HEK293 (cell line): ENCODE data around the gene ITGAX.

ENCODE experiments used
- CTCF ChIA-PET: fragments of 350-600 bp; formaldehyde crosslinking; extraction: SDS; loops from one replicate; lab custom pipeline; 2021; ENCODE audit warnings: antibody characterized with exemption; lab: Yijun Ruan, JAX
- POLR2A ChIA-PET: fragments of 300-600 bp; formaldehyde crosslinking; extraction: SDS; loops from one replicate; lab custom pipeline; 2020; ENCODE audit warnings: antibody characterized with exemption, inconsistent platforms; lab: Yijun Ruan, JAX
- H3K27ac ChIP-seq: fragments of 200-500 bp; sonication (Bioruptor generic); 2 replicates; pipeline ENCODE4 v1.5.1; 2014; ENCODE audit warnings: low read depth, low read length, control low read depth, inconsistent platforms; ENCODE audit errors: extremely low read depth
- H3K36me3 ChIP-seq, 2 experiments: fragments of 200-500 bp in 1 of 2; sonication (Bioruptor generic) in 1 of 2; 1 replicate in 1 of 2; 2 replicates in 1 of 2; pipeline ENCODE4 v1.5.1; 2014 to 2017; ENCODE audit warnings: inconsistent platforms in 2 of 2, low read length in 2 of 2; ENCODE audit not compliant: control insufficient read depth in 2 of 2, insufficient read depth in 1 of 2
- H3K4me1 ChIP-seq: fragments of 200-500 bp; sonication (Bioruptor generic); 2 replicates; pipeline ENCODE4 v1.5.1; 2014; ENCODE audit warnings: mild to moderate bottlenecking, low read length, inconsistent platforms; ENCODE audit not compliant: control insufficient read depth, insufficient read depth
- H3K4me3 ChIP-seq: 2 replicates; pipeline ENCODE4 v1.5.1; 2011; ENCODE audit warnings: low read depth, mild to moderate bottlenecking, control low read depth, low read length, moderate library complexity
- H3K9me3 ChIP-seq: fragments of 200-500 bp; sonication (Bioruptor generic); 2 replicates; pipeline ENCODE4 v1.5.1; 2014; ENCODE audit warnings: low read depth, low read length, inconsistent platforms; ENCODE audit not compliant: control insufficient read depth, insufficient read depth
- FEZF1 ChIP-seq: fragments of 450-650 bp; formaldehyde crosslinking; IDR thresholded peaks from 2 replicates; pipeline ENCODE4 v1.5.1; 2016; ENCODE audit warnings: missing biosample characterization, missing genetic modification characterization
- GLI2 ChIP-seq: fragments of 450-650 bp; formaldehyde crosslinking; IDR thresholded peaks from 2 replicates; pipeline ENCODE4; 2017; ENCODE audit warnings: missing biosample characterization, missing genetic modification characterization, low read depth, borderline replicate concordance
- KLF10 ChIP-seq: fragments of 450-650 bp; IDR thresholded peaks from 2 replicates; pipeline ENCODE4 v1.5.1; 2018; ENCODE audit warnings: missing biosample characterization, mild to moderate bottlenecking, missing genetic modification characterization
- OVOL3 ChIP-seq: fragments of 450-650 bp; formaldehyde crosslinking; IDR thresholded peaks from 2 replicates; pipeline ENCODE4 v1.5.1; 2016; ENCODE audit warnings: missing biosample characterization, missing genetic modification characterization
- PATZ1 ChIP-seq: fragments of 450-650 bp; formaldehyde crosslinking; IDR thresholded peaks from 2 replicates; pipeline ENCODE4 v1.5.1; 2016; ENCODE audit warnings: missing biosample characterization, missing genetic modification characterization
- PRDM1 ChIP-seq: fragments of 450-650 bp; formaldehyde crosslinking; IDR thresholded peaks from 2 replicates; pipeline ENCODE4; 2016; ENCODE audit warnings: missing biosample characterization, missing genetic modification characterization
- PRDM4 ChIP-seq: fragments of 450-650 bp; formaldehyde crosslinking; IDR thresholded peaks from 2 replicates; pipeline ENCODE4 v1.5.1; 2017; ENCODE audit warnings: missing biosample characterization, missing genetic modification characterization
- SCRT1 ChIP-seq: fragments of 450-650 bp; formaldehyde crosslinking; IDR thresholded peaks from 2 replicates; pipeline ENCODE4 v1.5.1; 2016; ENCODE audit warnings: missing biosample characterization, missing genetic modification characterization, borderline replicate concordance
- YY2 ChIP-seq: fragments of 450-650 bp; formaldehyde crosslinking; IDR thresholded peaks from 2 replicates; pipeline ENCODE4 v1.5.1; 2016; ENCODE audit warnings: missing biosample characterization, missing genetic modification characterization
- ZNF132 ChIP-seq: fragments of 450-650 bp; formaldehyde crosslinking; IDR thresholded peaks from 2 replicates; pipeline ENCODE4 v1.5.1; 2017; ENCODE audit warnings: missing biosample characterization, missing genetic modification characterization, borderline replicate concordance
- ZNF155 ChIP-seq: fragments of 450-650 bp; formaldehyde crosslinking; IDR thresholded peaks from 2 replicates; pipeline ENCODE4 v1.5.1; 2016; ENCODE audit warnings: missing biosample characterization, missing genetic modification characterization
- ZNF16 ChIP-seq: fragments of 450-650 bp; formaldehyde crosslinking; IDR thresholded peaks from 2 replicates; pipeline ENCODE4 v1.5.1; 2016; ENCODE audit warnings: low read depth, missing biosample characterization, missing genetic modification characterization
- ZNF169 ChIP-seq: fragments of 450-650 bp; formaldehyde crosslinking; IDR thresholded peaks from 2 replicates; pipeline ENCODE4 v1.5.1; 2016; ENCODE audit warnings: missing biosample characterization, missing genetic modification characterization
- ZNF202 ChIP-seq: fragments of 450-650 bp; formaldehyde crosslinking; IDR thresholded peaks from 2 replicates; pipeline ENCODE4 v1.5.1; 2016; ENCODE audit warnings: missing biosample characterization, missing genetic modification characterization, borderline replicate concordance
- ZNF248 ChIP-seq: fragments of 450-650 bp; formaldehyde crosslinking; IDR thresholded peaks from 2 replicates; pipeline ENCODE4 v1.5.1; 2017; ENCODE audit warnings: missing biosample characterization, missing genetic modification characterization
- ZNF280C ChIP-seq: fragments of 450-650 bp; formaldehyde crosslinking; IDR thresholded peaks from 2 replicates; pipeline ENCODE4 v1.5.1; 2016; ENCODE audit warnings: missing biosample characterization, missing genetic modification characterization
- ZNF37A ChIP-seq: fragments of 450-650 bp; IDR thresholded peaks from 2 replicates; pipeline ENCODE4 v1.5.1; 2018; ENCODE audit warnings: missing biosample characterization, missing genetic modification characterization
- ZNF560 ChIP-seq: fragments of 450-650 bp; formaldehyde crosslinking; IDR thresholded peaks from 2 replicates; pipeline ENCODE4 v1.5.1; 2017; ENCODE audit warnings: missing biosample characterization, missing genetic modification characterization, borderline replicate concordance
- ZNF580 ChIP-seq: fragments of 450-650 bp; formaldehyde crosslinking; IDR thresholded peaks from 2 replicates; pipeline ENCODE4 v1.5.1; 2016; ENCODE audit warnings: missing biosample characterization, missing genetic modification characterization
- ZNF664 ChIP-seq: fragments of 450-650 bp; formaldehyde crosslinking; IDR thresholded peaks from 2 replicates; pipeline ENCODE4 v1.5.1; 2016; ENCODE audit warnings: missing biosample characterization, missing genetic modification characterization
- ZNF837 ChIP-seq: fragments of 450-650 bp; formaldehyde crosslinking; IDR thresholded peaks from 2 replicates; pipeline ENCODE4 v1.5.1; 2016; ENCODE audit warnings: missing biosample characterization, missing genetic modification characterization

Gene ITGAX

GRCh38 chr16:31400191-31400590 lies 45.2 kb downstream of the ITGAX start:
- POLR2A ChIA-PET, result no interaction called here
- H3K36me3 ChIP-seq, result peaks cover 0 to 36% of the 10 kb centered on the region in 2 experiments; a peak in 1 of 3 replicates
- no peak for TF ChIP-seq GLI2 (tag by site-specific recombination)
- TF ChIP-seq SCRT1, result no peak
- TF ChIP-seq FEZF1, result no peak
- TF ChIP-seq YY2 (tag by site-specific recombination), result no peak
- TF ChIP-seq ZNF560 (tag by site-specific recombination), result no peak
- TF ChIP-seq ZNF169, result no peak
- no peak for TF ChIP-seq PRDM1 (tag by site-specific recombination)
- no peak for TF ChIP-seq ZNF837
- no peak for TF ChIP-seq PRDM4 (tag by site-specific recombination)
- no peak for TF ChIP-seq ZNF132
- no peak for TF ChIP-seq OVOL3
- TF ChIP-seq ZNF202, result no peak
- TF ChIP-seq, all 188 proteins: peak for 0
- no peaks in the 10 kb centered on the region for H3K4me1 ChIP-seq
- no peak overlapping the region for H3K4me3 ChIP-seq
- CTCF ChIA-PET, result no interaction called here
- no peaks in the 10 kb centered on the region for H3K9me3 ChIP-seq
- no peak overlapping the region for H3K27ac ChIP-seq

- ChIA-PET POLR2A (no interaction called here), CTCF (interaction anchor here (0.5 kb wide), 1 partner anchor 364 kb away, joined by 3 read pairs; no protein-coding TSS in a partner anchor)
- Histone ChIP-seq H3K27ac (no peak overlapping the region), H3K9me3 (no peaks in the 10 kb centered on the region), H3K4me3 (no peak overlapping the region), H3K36me3 (peaks cover 0 to 36% of the 10 kb centered on the region in 2 experiments; a peak in 1 of 3 replicates), H3K4me1 (no peaks in the 10 kb centered on the region)
- no peak for TF ChIP-seq ZNF280C
- no peak for TF ChIP-seq KLF10 (tag by site-specific recombination)
- TF ChIP-seq ZNF37A, result no peak
- no peak for TF ChIP-seq ZNF580 (tag by site-specific recombination)
- TF ChIP-seq PATZ1 (tag by site-specific recombination), result no peak
- TF ChIP-seq ZNF155 (tag by site-specific recombination), result no peak
- no peak for TF ChIP-seq ZNF664 (tag by site-specific recombination)
- no peak for TF ChIP-seq ZNF16 (tag by site-specific recombination)
- TF ChIP-seq ZNF248, result no peak
Measured at GRCh38 chr16:31401436-31401835, 46.5 kb downstream of the ITGAX start.
